Testis (tissue), 3 donors: ENCODE results near the gene EDNRB. TPM values are rescaled to one million over a fixed set of nuclear protein-coding genes. Genes with fewer than 3 reads are reported as not detected.
A peak's percentile ranks its signal among the peaks of the same experiment; 100 is the strongest.

Experiments used
- DNase-seq: peaks from one replicate; pipeline ENCODE4 v3.0.0-alpha.2; 2019
- H3K27ac ChIP-seq, 2 donors: fragments of 200-600 bp; sonication (generic); one replicate each; pipeline ENCODE4 v1.5.1; 2019
- H3K27me3 ChIP-seq: fragments of 200-600 bp; sonication (generic); one replicate; pipeline ENCODE4 v1.5.1; 2019
- H3K36me3 ChIP-seq: fragments of 200-600 bp; sonication (generic); one replicate; pipeline ENCODE4 v1.5.1; 2017; ENCODE audit warnings: low read depth; ENCODE audit errors: missing control alignments
- H3K4me1 ChIP-seq: fragments of 200-600 bp; sonication (generic); one replicate; pipeline ENCODE4 v1.5.1; 2019
- H3K4me3 ChIP-seq, 2 donors: fragments of 200-600 bp; sonication (generic); one replicate each; pipeline ENCODE4 v1.5.1; 2017 to 2019
- H3K9me3 ChIP-seq: fragments of 200-600 bp; sonication (generic); one replicate; pipeline ENCODE4 v1.5.1; 2017
- POLR2A ChIP-seq: fragments of 450-650 bp; IDR thresholded peaks from one replicate; pipeline ENCODE4 v1.6.1; 2017; ENCODE audit warnings: antibody characterized with exemption, mild to moderate bottlenecking, moderate library complexity
- WGBS, 2 donors: methylation state at CpG; one replicate each; pipeline ENCODE4 v1.1.5; 2018; 5-methylcytosine and 5-hydroxymethylcytosine counted together
- intact Hi-C: fragments of 100-400 bp; cut with DNase I; formaldehyde crosslinking; loops from one replicate; pipeline ENCODE4 v1.15.1; 2023; ENCODE audit warnings: low total_unique reads
- polyA plus RNA-seq: library from polyadenylated mRNA; stranded (reverse); fragments of 350-450 nt; fragmentation: Illumina TruSeq; extraction: RNeasy Lipid Tissue Mini Kit (QIAGEN cat#74804); gene quantifications from one replicate; pipeline ENCODE4 v1.2.3, GENCODE V29; 2014; ENCODE audit warnings: low read depth, low replicate concordance; ENCODE audit not compliant: insufficient read depth
- total RNA-seq, 2 donors: library from RNA; depleted of rRNA; stranded (reverse); fragments of >200 nt; gene quantifications; one replicate each; pipeline ENCODE4 v1.2.3, GENCODE V29; 2016
- TF ChIP-seq, protein P1 (sequence below), 3 experiments: fragments of 450-650 bp in 2 of 3; fragments of 200-600 bp in 1 of 3; sonication (generic) in 1 of 3; IDR thresholded peaks; one replicate each; pipeline ENCODE4 v1.5.1; 2016 to 2019; ENCODE audit warnings: antibody characterized with exemption in 3 of 3, mild to moderate bottlenecking in 2 of 3, moderate library complexity in 1 of 3

EDNRB gene
- total and polyA plus RNA-seq, 3 donors from 2014 or later = 3.5 to 5.9 (median 4.6) TPM

DNA sequence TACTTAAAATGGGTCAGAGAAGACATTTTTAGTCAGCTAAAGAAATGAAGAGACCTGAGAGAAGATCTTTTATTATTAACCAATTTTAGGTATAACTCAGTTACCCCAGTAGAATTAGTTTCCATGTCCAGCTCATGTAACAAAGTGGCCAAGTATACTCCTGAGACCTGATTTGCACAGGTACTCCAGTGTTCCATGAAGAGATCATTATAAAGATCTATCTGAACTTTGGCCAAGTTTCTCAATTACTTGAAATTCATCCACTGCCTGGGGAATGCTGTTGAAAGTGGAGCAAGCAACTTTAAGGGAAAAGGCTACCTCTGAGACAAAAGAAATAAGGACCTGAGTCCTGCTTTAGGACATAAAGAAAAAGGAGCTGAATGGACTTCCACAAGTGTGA is 47.0 kb downstream of the EDNRB start:
- H3K27me3 ChIP-seq = no peaks in the 10 kb centered on the region
- intact Hi-C loops = no loop called here
- DNase-seq = no peak
- no peak overlapping the region for H3K4me3 ChIP-seq
- no peaks in the 10 kb centered on the region for H3K4me1 ChIP-seq
- H3K36me3 ChIP-seq = no peaks in the 10 kb centered on the region
- H3K27ac ChIP-seq = no peak overlapping the region
- H3K9me3 ChIP-seq = no peaks in the 10 kb centered on the region
- TF ChIP-seq, protein P1, sequence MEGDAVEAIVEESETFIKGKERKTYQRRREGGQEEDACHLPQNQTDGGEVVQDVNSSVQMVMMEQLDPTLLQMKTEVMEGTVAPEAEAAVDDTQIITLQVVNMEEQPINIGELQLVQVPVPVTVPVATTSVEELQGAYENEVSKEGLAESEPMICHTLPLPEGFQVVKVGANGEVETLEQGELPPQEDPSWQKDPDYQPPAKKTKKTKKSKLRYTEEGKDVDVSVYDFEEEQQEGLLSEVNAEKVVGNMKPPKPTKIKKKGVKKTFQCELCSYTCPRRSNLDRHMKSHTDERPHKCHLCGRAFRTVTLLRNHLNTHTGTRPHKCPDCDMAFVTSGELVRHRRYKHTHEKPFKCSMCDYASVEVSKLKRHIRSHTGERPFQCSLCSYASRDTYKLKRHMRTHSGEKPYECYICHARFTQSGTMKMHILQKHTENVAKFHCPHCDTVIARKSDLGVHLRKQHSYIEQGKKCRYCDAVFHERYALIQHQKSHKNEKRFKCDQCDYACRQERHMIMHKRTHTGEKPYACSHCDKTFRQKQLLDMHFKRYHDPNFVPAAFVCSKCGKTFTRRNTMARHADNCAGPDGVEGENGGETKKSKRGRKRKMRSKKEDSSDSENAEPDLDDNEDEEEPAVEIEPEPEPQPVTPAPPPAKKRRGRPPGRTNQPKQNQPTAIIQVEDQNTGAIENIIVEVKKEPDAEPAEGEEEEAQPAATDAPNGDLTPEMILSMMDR (IDR thresholded peaks at IDR 0.05) = no peak
- no peak for TF ChIP-seq POLR2A

DNA sequence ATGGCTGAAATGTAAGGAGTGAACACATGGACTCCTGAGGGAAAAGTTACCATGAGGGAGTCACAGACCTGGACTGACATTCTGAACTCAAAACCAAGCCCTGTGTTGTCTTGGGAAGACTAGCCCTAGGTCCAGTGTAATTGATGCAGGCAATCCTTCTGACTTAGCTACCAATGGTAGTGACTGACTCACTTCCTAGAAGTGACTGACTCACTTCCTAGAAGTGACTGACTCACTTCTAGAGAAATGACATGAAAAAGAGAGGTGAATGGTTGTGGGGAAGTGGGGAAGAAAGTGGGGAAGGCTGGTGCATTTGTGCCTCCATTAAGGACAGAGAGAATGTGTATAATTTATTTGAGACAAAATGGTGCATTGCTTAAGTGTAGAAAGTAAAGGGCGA is 49.9 kb downstream of the EDNRB start:
- Histone ChIP-seq H3K4me1 (no peaks in the 10 kb centered on the region), H3K9me3 (no peaks in the 10 kb centered on the region), H3K27ac (no peak overlapping the region), H3K27me3 (no peaks in the 10 kb centered on the region), H3K36me3 (no peaks in the 10 kb centered on the region), H3K4me3 (no peak overlapping the region)
- no peak for DNase-seq
- TF ChIP-seq POLR2A = no peak
- TF ChIP-seq, protein P1 (IDR thresholded peaks at IDR 0.05) = no peak
- intact Hi-C loops = no loop called here
- WGBS, 2 donors = 100% methylated on average over 1 of the region's 1 CpG

DNA sequence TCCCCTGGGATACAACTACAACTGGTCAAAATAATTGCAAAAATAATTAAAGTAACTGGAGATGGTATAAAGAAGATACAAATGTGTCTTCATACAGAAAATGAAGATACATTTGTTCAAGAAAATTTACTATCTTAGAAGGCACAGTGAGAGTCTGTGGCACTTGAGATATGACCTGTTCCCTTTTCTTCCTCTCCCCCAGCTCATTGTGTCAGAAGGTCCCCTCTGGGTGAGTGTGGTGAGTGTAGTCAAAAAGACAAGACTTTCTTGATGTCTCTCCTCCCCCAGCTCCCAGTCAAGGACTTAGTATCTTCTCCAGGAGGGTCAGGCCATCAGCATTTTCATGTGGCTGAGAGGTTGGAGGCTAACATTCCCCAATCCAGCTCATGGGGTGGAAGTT is 51.7 kb downstream of the EDNRB start:
- DNase-seq = peak; percentile 23
- intact Hi-C loops = no loop called here
- H3K4me1 ChIP-seq = no peaks in the 10 kb centered on the region
- TF ChIP-seq, protein P1 (IDR thresholded peaks at IDR 0.05) = no peak
- no peak for TF ChIP-seq POLR2A
- no peak overlapping the region for H3K27ac ChIP-seq
- H3K4me3 ChIP-seq = no peak overlapping the region
- H3K36me3 ChIP-seq = no peaks in the 10 kb centered on the region
- H3K27me3 ChIP-seq = no peaks in the 10 kb centered on the region
- no peaks in the 10 kb centered on the region for H3K9me3 ChIP-seq

DNA sequence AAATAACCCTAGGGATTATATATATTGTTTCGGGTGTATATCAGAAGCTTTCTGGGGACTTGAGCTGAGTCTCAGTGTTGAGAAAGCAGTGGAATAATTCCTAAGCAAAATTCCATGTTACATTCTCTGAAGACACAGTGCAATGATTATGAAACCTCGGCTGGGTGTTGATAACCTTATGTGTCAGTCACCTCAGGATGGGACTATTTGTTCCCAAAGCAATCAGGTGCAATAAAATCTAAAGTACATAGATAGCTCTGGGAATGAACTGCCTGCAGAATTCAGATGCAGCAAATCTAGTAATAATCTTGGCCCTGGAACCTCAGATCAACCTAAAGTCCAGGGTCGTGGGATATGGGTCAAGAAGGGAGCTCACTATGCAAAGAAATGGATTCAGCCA is 53.0 kb downstream of the EDNRB start:
- H3K4me1 ChIP-seq = no peaks in the 10 kb centered on the region
- TF ChIP-seq, protein P1 (IDR thresholded peaks at IDR 0.05) = no peak
- TF ChIP-seq POLR2A = no peak
- H3K27ac ChIP-seq = no peak overlapping the region
- H3K27me3 ChIP-seq = no peaks in the 10 kb centered on the region
- no peaks in the 10 kb centered on the region for H3K36me3 ChIP-seq
- no peaks in the 10 kb centered on the region for H3K9me3 ChIP-seq
- no peak for DNase-seq
- 63 to 73% methylated on average over 3 of the region's 3 CpGs for WGBS, 2 donors
- intact Hi-C loops = no loop called here
- H3K4me3 ChIP-seq = no peak overlapping the region

DNA sequence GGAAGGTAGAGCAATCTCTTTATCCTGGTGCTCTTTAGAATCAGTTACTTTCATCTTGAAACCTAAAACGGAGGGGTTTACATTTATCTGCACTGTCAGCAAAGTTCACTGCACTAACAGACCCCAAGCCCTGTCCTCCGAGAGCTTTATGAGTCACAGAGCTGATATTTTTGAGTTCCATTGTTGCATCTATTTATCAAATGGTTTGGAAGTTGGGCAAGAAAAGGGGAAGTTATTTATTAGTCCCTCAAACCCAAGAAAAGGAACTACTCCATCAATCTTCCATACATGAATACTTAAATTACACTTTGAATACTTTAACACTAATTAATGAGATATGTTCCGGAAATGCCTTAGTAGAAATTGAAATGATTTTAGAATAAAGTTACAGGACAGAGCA is 55.5 kb downstream of the EDNRB start:
- Histone ChIP-seq H3K9me3 (no peaks in the 10 kb centered on the region), H3K4me3 (no peak overlapping the region), H3K27ac (no peak overlapping the region), H3K36me3 (no peaks in the 10 kb centered on the region), H3K27me3 (no peaks in the 10 kb centered on the region), H3K4me1 (no peaks in the 10 kb centered on the region)
- no peak for DNase-seq
- TF ChIP-seq, protein P1 (IDR thresholded peaks at IDR 0.05) = no peak
- TF ChIP-seq POLR2A = no peak
- intact Hi-C loops = no loop called here
- WGBS, 2 donors = 46 to 47% methylated on average over 3 of the region's 3 CpGs
